Measurements from ENCODE around the gene ATP1B2. TPM values are rescaled to one million over a fixed set of nuclear protein-coding genes. Genes with fewer than 3 reads are reported as not detected.

ATP1B2 gene
- total RNA-seq, 2 experiments from 2014 or later, result 0.32 to 0.33 TPM

- POLR2A ChIA-PET, result no interaction called here
Measured at GRCh38 chr17:7700510-7700909, 49.8 kb downstream of the ATP1B2 start.

GRCh38 chr17:7701681-7702080 lies 51.0 kb downstream of the ATP1B2 start:
- POLR2A ChIA-PET, result no interaction called here
- CTCF ChIA-PET, result interaction anchor here (0.5 to 1.6 kb wide), 3 partner anchors 11 to 1882 kb away, joined by 3 to 4 read pairs (median 3); partner anchors contain the start of gene TP53
- H3K4me3 Mint-ChIP-seq, result no peak overlapping the region
- H3K4me1 Mint-ChIP-seq, result peaks cover 14% of the 10 kb centered on the region
- no peaks in the 10 kb centered on the region for H3K9me3 Mint-ChIP-seq (ENCODE audit: low read depth)
- DNase-seq (no peak), ATAC-seq (no peak)
- peaks cover 26% of the 10 kb centered on the region for H3K27me3 Mint-ChIP-seq
- H3K27ac Mint-ChIP-seq, result no peak overlapping the region
- peaks cover 31% of the 10 kb centered on the region for H3K36me3 Mint-ChIP-seq (ENCODE audit: low read depth)
- intact Hi-C loops (cut with DNase I, micrococcal nuclease), result no loop called here

More at GRCh38 chr17:7700510-7700909, 49.8 kb downstream of the ATP1B2 start:
- H3K9me3 Mint-ChIP-seq (ENCODE audit: low read depth), result no peaks in the 10 kb centered on the region
- H3K27me3 Mint-ChIP-seq, result peaks cover 16% of the 10 kb centered on the region
- DNase-seq, result no peak
- CTCF ChIA-PET, result interaction anchor here (0.7 to 1.6 kb wide), 3 partner anchors 10 to 279 kb away, joined by 3 to 4 read pairs (median 4); partner anchors contain the start of gene TP53
- no peak overlapping the region for H3K4me3 Mint-ChIP-seq
- no peak overlapping the region for H3K27ac Mint-ChIP-seq
- H3K36me3 Mint-ChIP-seq (ENCODE audit: low read depth), result peaks cover 40% of the 10 kb centered on the region
- intact Hi-C loops (cut with DNase I, micrococcal nuclease), result no loop called here
- H3K4me1 Mint-ChIP-seq, result peaks cover 10% of the 10 kb centered on the region
- no peak for ATAC-seq

GRCh38 chr17:7702776-7703175 lies 52.0 kb downstream of the ATP1B2 start:
- ChIA-PET CTCF (interaction anchor here (0.5 kb wide), 1 partner anchor 102 kb away, joined by 3 read pairs; no protein-coding TSS in a partner anchor), POLR2A (interaction anchor here (0.6 to 1.5 kb wide), 5 partner anchors 15 to 251 kb away, joined by 3 to 7 read pairs (median 4); partner anchors contain the start of gene TP53)
- Mint-ChIP-seq H3K4me3 (no peak overlapping the region), H3K9me3 (ENCODE audit: low read depth) (no peaks in the 10 kb centered on the region), H3K4me1 (peaks cover 14% of the 10 kb centered on the region), H3K27ac (no peak overlapping the region), H3K27me3 (peaks cover 34% of the 10 kb centered on the region), H3K36me3 (ENCODE audit: low read depth) (peaks cover 26% of the 10 kb centered on the region)
- DNase-seq (no peak), ATAC-seq (no peak)
- intact Hi-C loops (cut with DNase I, micrococcal nuclease), result no loop called here

GRCh38 chr17:7703584-7704479 lies 53.1 kb downstream of the ATP1B2 start:
- Mint-ChIP-seq H3K4me3 (no peak overlapping the region), H3K36me3 (ENCODE audit: low read depth) (peaks cover 20% of the 10 kb centered on the region), H3K9me3 (ENCODE audit: low read depth) (no peaks in the 10 kb centered on the region), H3K4me1 (peaks cover 14% of the 10 kb centered on the region), H3K27ac (no peak overlapping the region), H3K27me3 (peaks cover 40% of the 10 kb centered on the region)
- POLR2A ChIA-PET, result interaction anchor here (0.6 to 1.5 kb wide), 6 partner anchors 15 to 252 kb away, joined by 3 to 7 read pairs (median 4); partner anchors contain the start of genes TP53 and WRAP53
- peak; percentile 53 for ATAC-seq
- peak; percentile 36 for DNase-seq
- CTCF ChIA-PET, result interaction anchor here (0.5 to 4.8 kb wide), 2 partner anchors 15 to 101 kb away, joined by 3 to 25 read pairs; partner anchors contain the start of genes TP53 and WRAP53
- intact Hi-C loops (cut with DNase I, micrococcal nuclease), result no loop called here

GRCh38 chr17:7704601-7705268 lies 54.0 kb downstream of the ATP1B2 start, which contains the start of gene EFNB3:
Gene EFNB3 (plus strand): TSS chr17:7705202. CDS start chr17:7705599, 397 bp downstream.
- Mint-ChIP-seq H3K4me3 (peak within 1 kb of the TSS; percentile 30), H3K36me3 (ENCODE audit: low read depth) (peaks cover 20% of the 10 kb centered on the region), H3K27ac (no peak within 1 kb of the TSS), H3K4me1 (peaks cover 14% of the 10 kb centered on the region), H3K9me3 (ENCODE audit: low read depth) (no peaks in the 10 kb centered on the region), H3K27me3 (peaks cover 43% of the 10 kb centered on the region)
- peak; percentile 23 for DNase-seq
- CTCF ChIA-PET, result interaction anchor here (4.8 kb wide), 1 partner anchor 16 kb away, joined by 25 read pairs; the partner anchor contains the start of genes TP53 and WRAP53
- no peak for ATAC-seq
- POLR2A ChIA-PET, result interaction anchor here (1.4 to 1.5 kb wide), 2 partner anchors 16 to 19 kb away, joined by 4 read pairs; partner anchors contain the start of gene WRAP53
- intact Hi-C loops (cut with DNase I, micrococcal nuclease), result no loop called here

- no peaks in the 10 kb centered on the region for H3K9me3 Mint-ChIP-seq (ENCODE audit: low read depth)
- peaks cover 16% of the 10 kb centered on the region for H3K36me3 Mint-ChIP-seq (ENCODE audit: low read depth)
- ChIA-PET CTCF (interaction anchor here (0.6 to 4.8 kb wide), 4 partner anchors 16 to 660 kb away, joined by 3 to 25 read pairs (median 3); partner anchors contain the start of genes ATP1B2, TP53 and WRAP53), POLR2A (interaction anchor here (0.8 to 1.4 kb wide), 2 partner anchors 17 to 221 kb away, joined by 4 read pairs; partner anchors contain the start of gene WRAP53)
- H3K4me1 Mint-ChIP-seq, result peaks cover 20% of the 10 kb centered on the region
- peaks cover 51% of the 10 kb centered on the region for H3K27me3 Mint-ChIP-seq
- no peak overlapping the region for H3K4me3 Mint-ChIP-seq
- ATAC-seq (no peak), DNase-seq (no peak)
- H3K27ac Mint-ChIP-seq, result no peak overlapping the region
- intact Hi-C loops (cut with DNase I, micrococcal nuclease), result no loop called here
Measured at GRCh38 chr17:7705269-7706255, 54.8 kb downstream of the ATP1B2 start.

GRCh38 chr17:7706631-7707354 lies 56.1 kb downstream of the ATP1B2 start:
- POLR2A ChIA-PET, result interaction anchor here (0.8 kb wide), 1 partner anchor 20 kb away, joined by 6 read pairs; no protein-coding TSS in a partner anchor
- Mint-ChIP-seq H3K36me3 (ENCODE audit: low read depth) (peaks cover 8% of the 10 kb centered on the region), H3K4me3 (no peak overlapping the region), H3K27ac (no peak overlapping the region), H3K27me3 (peaks cover 59% of the 10 kb centered on the region), H3K4me1 (peaks cover 23% of the 10 kb centered on the region), H3K9me3 (ENCODE audit: low read depth) (no peaks in the 10 kb centered on the region)
- CTCF ChIA-PET, result interaction anchor here (0.7 to 4.8 kb wide), 4 partner anchors 18 to 698 kb away, joined by 3 to 25 read pairs (median 3); partner anchors contain the start of genes TP53 and WRAP53
- DNase-seq, result no peak
- ATAC-seq, result no peak
- intact Hi-C loops (cut with DNase I, micrococcal nuclease), result no loop called here

Other genes starting within 250 kb of the ATP1B2 start
- gene TMEM256, start 246.8 kb upstream of the ATP1B2 start, total RNA-seq, result 10 to 100 TPM; 55.8 to 58.1 TPM
- 1 to 10 TPM; 7.0 to 7.1 TPM for gene NLGN2, start 243.1 kb upstream of the ATP1B2 start, total RNA-seq
- gene SPEM1, start 230.6 kb upstream of the ATP1B2 start, total RNA-seq, result not detected
- not detected for gene SPEM2, start 225.3 kb upstream of the ATP1B2 start, total RNA-seq
- not detected for gene SPEM3, start 222.1 kb upstream of the ATP1B2 start, total RNA-seq
- gene TMEM102, start 215.5 kb upstream of the ATP1B2 start, total RNA-seq, result 10 to 100 TPM in 1 of 2 experiments, 1 to 10 TPM in 1; 8.7 to 10.7 TPM
- gene FGF11, start 211.4 kb upstream of the ATP1B2 start, total RNA-seq, result 10 to 100 TPM in 1 of 2 experiments, 1 to 10 TPM in 1; 6.9 to 10.6 TPM
- 1 to 10 TPM; 7.8 to 8.7 TPM for gene CHRNB1, start 205.9 kb upstream of the ATP1B2 start, total RNA-seq
- gene ZBTB4, start 171.3 kb upstream of the ATP1B2 start, total RNA-seq, result 10 to 100 TPM; 17.5 to 20.9 TPM
- gene SLC35G6, start 169.5 kb upstream of the ATP1B2 start, total RNA-seq, result not detected
- 100 to 1,000 TPM; 193 to 203 TPM for gene POLR2A, start 166.6 kb upstream of the ATP1B2 start, total RNA-seq
- 10 to 100 TPM; 10.9 to 13.7 TPM for gene TNFSF12, start 101.9 kb upstream of the ATP1B2 start, total RNA-seq
- gene TNFSF13, start 92.2 kb upstream of the ATP1B2 start, total RNA-seq, result 1 to 10 TPM; 1.8 to 2.5 TPM
- gene SENP3, start 89.0 kb upstream of the ATP1B2 start, total RNA-seq, result 10 to 100 TPM; 59.0 to 78.9 TPM
- gene CD68, start 71.3 kb upstream of the ATP1B2 start, total RNA-seq, result 10 to 100 TPM in 1 of 2 experiments, 1 to 10 TPM in 1; 9.2 to 13.7 TPM
- 10 to 100 TPM; 51.7 to 77.0 TPM for gene MPDU1, start 67.1 kb upstream of the ATP1B2 start, total RNA-seq
- gene SOX15, start 60.8 kb upstream of the ATP1B2 start, total RNA-seq, result under 1 TPM in 1 of 2 experiments, not detected in 1; 0.16 TPM
- 10 to 100 TPM; 35.6 to 50.2 TPM for gene FXR2, start 36.0 kb upstream of the ATP1B2 start, total RNA-seq
- gene SAT2, start 23.1 kb upstream of the ATP1B2 start, total RNA-seq, result 10 to 100 TPM; 15.9 to 22.2 TPM
- gene SHBG, start 20.8 kb upstream of the ATP1B2 start, total RNA-seq, result under 1 TPM; 0.25 to 0.30 TPM
- gene TP53, start 36.6 kb downstream of the ATP1B2 start, total RNA-seq, result 100 to 1,000 TPM; 127 to 165 TPM
- gene WRAP53, start 37.6 kb downstream of the ATP1B2 start, total RNA-seq, result 10 to 100 TPM; 23.5 to 27.1 TPM
- gene EFNB3, start 54.3 kb downstream of the ATP1B2 start, total RNA-seq, result not detected
- not detected for gene DNAH2, start 66.8 kb downstream of the ATP1B2 start, total RNA-seq
- gene KDM6B, start 183.3 kb downstream of the ATP1B2 start, total RNA-seq, result 10 to 100 TPM; 37.3 to 46.2 TPM
- gene TMEM88, start 204.1 kb downstream of the ATP1B2 start, total RNA-seq, result 1 to 10 TPM; 3.5 to 5.6 TPM
- 10 to 100 TPM; 64.7 to 79.8 TPM for gene NAA38, start 206.6 kb downstream of the ATP1B2 start, total RNA-seq
- gene CYB5D1, start 207.1 kb downstream of the ATP1B2 start, total RNA-seq, result 10 to 100 TPM; 12.5 to 12.6 TPM
- gene CHD3, start 237.9 kb downstream of the ATP1B2 start, total RNA-seq, result 100 to 1,000 TPM; 145 to 161 TPM